SK-N-SH treated with all-trans-retinoic acid at 6 μM for 48 hours (cell line): ENCODE data around the gene DSTYK.

Experiments used
- ATAC-seq: fragments of 200-7000 bp; cut with Tn5 transposase; 3 replicates; pipeline ENCODE4 v1.9.1; 2020; ENCODE audit warnings: mild to moderate bottlenecking, moderate library complexity
- ARNTL ChIP-seq: fragments of 450-650 bp; formaldehyde crosslinking; IDR thresholded peaks from 2 replicates; pipeline ENCODE4 v1.5.0; 2020; ENCODE audit warnings: low read depth, mild to moderate bottlenecking, moderate library complexity, borderline replicate concordance
- BACH2 ChIP-seq: fragments of 250-450 bp; sonication (Bioruptor Pico); IDR thresholded peaks from 2 replicates; pipeline ENCODE4 v1.9.0; 2021; ENCODE audit warnings: mild to moderate bottlenecking, borderline replicate concordance
- ESRRG ChIP-seq: fragments of 250-450 bp; sonication (Bioruptor Pico); IDR thresholded peaks from 2 replicates; pipeline ENCODE4 v1.6.1; 2021; ENCODE audit warnings: mild to moderate bottlenecking
- GLIS3 ChIP-seq: fragments of 250-450 bp; sonication (Bioruptor Pico); IDR thresholded peaks from 2 replicates; pipeline ENCODE4 v1.5.0; 2020; ENCODE audit warnings: mild to moderate bottlenecking, moderate library complexity
- ISL1 ChIP-seq: fragments of 250-450 bp; sonication (Bioruptor Pico); IDR thresholded peaks from 2 replicates; pipeline ENCODE4 v2.1.2; 2022; ENCODE audit warnings: mild to moderate bottlenecking, moderate library complexity
- OSR1 ChIP-seq: fragments of 250-450 bp; sonication (Bioruptor Pico); IDR thresholded peaks from 2 replicates; pipeline ENCODE4 v1.8.0; 2022; ENCODE audit warnings: moderate library complexity, mild to moderate bottlenecking, inconsistent platforms
- PPARA ChIP-seq: fragments of 250-450 bp; sonication (Bioruptor Pico); IDR thresholded peaks from 2 replicates; pipeline ENCODE4 v1.5.0; 2020; ENCODE audit warnings: mild to moderate bottlenecking, borderline replicate concordance
- RARB ChIP-seq: fragments of 250-450 bp; sonication (Bioruptor Pico); IDR thresholded peaks from 2 replicates; pipeline ENCODE4 v1.8.0; 2021; ENCODE audit warnings: mild to moderate bottlenecking, moderate library complexity
- SNAI2 ChIP-seq: fragments of 250-450 bp; sonication (Bioruptor Pico); IDR thresholded peaks from 2 replicates; pipeline ENCODE4 v1.5.0; 2020; ENCODE audit warnings: mild to moderate bottlenecking, moderate library complexity
- TCF4 ChIP-seq: fragments of 250-450 bp; sonication (Bioruptor Pico); IDR thresholded peaks from 2 replicates; pipeline ENCODE4 v1.8.0; 2021; ENCODE audit warnings: mild to moderate bottlenecking, moderate library complexity, borderline replicate concordance
- TOX ChIP-seq: fragments of 250-450 bp; sonication (Bioruptor Pico); IDR thresholded peaks from 2 replicates; pipeline ENCODE4 v1.8.0; 2021; ENCODE audit warnings: mild to moderate bottlenecking, moderate library complexity, borderline replicate concordance
- ZFP30 ChIP-seq: fragments of 450-650 bp; formaldehyde crosslinking; IDR thresholded peaks from 2 replicates; pipeline ENCODE4 v1.5.0; 2022; ENCODE audit warnings: mild to moderate bottlenecking, moderate library complexity
- ZNF565 ChIP-seq: fragments of 450-650 bp; formaldehyde crosslinking; conservative IDR thresholded peaks from 2 replicates; pipeline ENCODE4 v1.5.0; 2020; ENCODE audit warnings: low read depth, mild to moderate bottlenecking, moderate library complexity
- ZNF70 ChIP-seq: fragments of 450-650 bp; formaldehyde crosslinking; IDR thresholded peaks from 2 replicates; pipeline ENCODE4 v1.5.0; 2020; ENCODE audit warnings: mild to moderate bottlenecking, moderate library complexity
- ZNF8 ChIP-seq: fragments of 450-650 bp; formaldehyde crosslinking; IDR thresholded peaks from 2 replicates; pipeline ENCODE4 v1.5.0; 2020; ENCODE audit warnings: mild to moderate bottlenecking, moderate library complexity
- TF ChIP-seq, protein P1 (sequence below): fragments of 250-450 bp; sonication (Bioruptor Pico); IDR thresholded peaks from 2 replicates; pipeline ENCODE4 v1.8.0; 2020; ENCODE audit warnings: mild to moderate bottlenecking, moderate library complexity, borderline replicate concordance
- TF ChIP-seq, protein P2 (sequence below): fragments of 250-450 bp; sonication (Bioruptor Pico); IDR thresholded peaks from 2 replicates; pipeline ENCODE4 v1.5.0; 2020; ENCODE audit warnings: mild to moderate bottlenecking, moderate library complexity
- TF ChIP-seq, protein P3 (sequence below): fragments of 250-450 bp; sonication (Bioruptor Pico); IDR thresholded peaks from 2 replicates; pipeline ENCODE4 v1.5.1; 2020; ENCODE audit warnings: low read depth, mild to moderate bottlenecking, moderate library complexity
- TF ChIP-seq, protein P4 (sequence below): fragments of 250-450 bp; sonication (Bioruptor Pico); IDR thresholded peaks from 2 replicates; pipeline ENCODE4 v1.5.1; 2021; ENCODE audit warnings: mild to moderate bottlenecking, moderate library complexity
- TF ChIP-seq, protein P5 (sequence below): fragments of 250-450 bp; sonication (Bioruptor Pico); IDR thresholded peaks from 2 replicates; pipeline ENCODE4 v1.8.0; 2021; ENCODE audit warnings: low read depth, mild to moderate bottlenecking, moderate library complexity, borderline replicate concordance

DSTYK gene

DNA sequence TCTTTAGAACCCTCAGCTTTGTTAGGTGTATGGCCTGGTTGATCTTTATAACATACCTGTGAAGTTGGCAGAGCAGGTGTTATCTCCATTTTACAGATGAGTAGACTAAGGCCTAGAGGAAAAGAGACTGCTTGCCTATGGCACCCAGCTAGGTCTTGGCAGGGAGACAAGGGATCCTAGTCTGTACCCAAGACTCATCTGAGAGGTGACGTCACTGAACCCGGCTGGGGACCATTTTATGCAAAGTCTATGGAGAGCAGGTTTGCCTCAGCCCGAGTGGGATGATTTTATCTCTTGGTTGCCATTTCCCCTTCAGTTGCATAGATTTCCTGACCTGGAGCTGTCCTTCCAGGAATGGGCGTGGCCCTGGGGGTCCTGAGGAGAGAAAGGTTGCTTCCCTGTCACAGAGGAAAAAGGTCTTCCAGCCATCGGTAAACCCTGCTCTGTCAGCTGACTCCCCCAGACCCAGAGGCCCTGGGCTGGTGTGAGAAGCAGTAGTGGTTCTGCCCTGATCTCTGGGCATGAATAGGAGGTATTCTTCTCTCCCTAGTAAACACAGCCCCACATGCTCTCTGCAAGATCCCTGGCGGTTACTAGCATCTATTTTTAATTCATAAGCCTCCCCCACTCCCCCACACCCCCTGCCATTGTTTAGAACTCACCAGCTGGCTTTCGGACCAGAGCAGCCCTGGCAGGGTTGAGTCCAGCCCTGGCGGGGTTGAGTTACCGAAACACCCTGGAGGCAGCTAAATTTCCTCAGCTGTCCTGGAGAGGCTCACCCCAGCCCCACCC lies 35.8 kb upstream of the DSTYK start:
- no peak for ATAC-seq
- TF ChIP-seq ZNF8 (CRISPR knock-in tag) (no peak), GLIS3 (CRISPR knock-in tag) (no peak), ARNTL (CRISPR knock-in tag) (no peak), BACH2 (CRISPR knock-in tag) (no peak), ZFP30 (CRISPR knock-in tag) (no peak), ZNF70 (no peak), ESRRG (CRISPR knock-in tag) (no peak), OSR1 (CRISPR knock-in tag) (no peak), ISL1 (CRISPR knock-in tag) (no peak), PPARA (CRISPR knock-in tag) (no peak), ZNF565 (CRISPR knock-in tag) (no peak), TCF4 (CRISPR knock-in tag) (no peak), RARB (CRISPR knock-in tag) (no peak), TOX (no peak), SNAI2 (CRISPR knock-in tag) (no peak)
- TF ChIP-seq, protein P1, sequence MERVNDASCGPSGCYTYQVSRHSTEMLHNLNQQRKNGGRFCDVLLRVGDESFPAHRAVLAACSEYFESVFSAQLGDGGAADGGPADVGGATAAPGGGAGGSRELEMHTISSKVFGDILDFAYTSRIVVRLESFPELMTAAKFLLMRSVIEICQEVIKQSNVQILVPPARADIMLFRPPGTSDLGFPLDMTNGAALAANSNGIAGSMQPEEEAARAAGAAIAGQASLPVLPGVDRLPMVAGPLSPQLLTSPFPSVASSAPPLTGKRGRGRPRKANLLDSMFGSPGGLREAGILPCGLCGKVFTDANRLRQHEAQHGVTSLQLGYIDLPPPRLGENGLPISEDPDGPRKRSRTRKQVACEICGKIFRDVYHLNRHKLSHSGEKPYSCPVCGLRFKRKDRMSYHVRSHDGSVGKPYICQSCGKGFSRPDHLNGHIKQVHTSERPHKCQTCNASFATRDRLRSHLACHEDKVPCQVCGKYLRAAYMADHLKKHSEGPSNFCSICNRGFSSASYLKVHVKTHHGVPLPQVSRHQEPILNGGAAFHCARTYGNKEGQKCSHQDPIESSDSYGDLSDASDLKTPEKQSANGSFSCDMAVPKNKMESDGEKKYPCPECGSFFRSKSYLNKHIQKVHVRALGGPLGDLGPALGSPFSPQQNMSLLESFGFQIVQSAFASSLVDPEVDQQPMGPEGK (CRISPR knock-in tag): no peak
- TF ChIP-seq, protein P2, sequence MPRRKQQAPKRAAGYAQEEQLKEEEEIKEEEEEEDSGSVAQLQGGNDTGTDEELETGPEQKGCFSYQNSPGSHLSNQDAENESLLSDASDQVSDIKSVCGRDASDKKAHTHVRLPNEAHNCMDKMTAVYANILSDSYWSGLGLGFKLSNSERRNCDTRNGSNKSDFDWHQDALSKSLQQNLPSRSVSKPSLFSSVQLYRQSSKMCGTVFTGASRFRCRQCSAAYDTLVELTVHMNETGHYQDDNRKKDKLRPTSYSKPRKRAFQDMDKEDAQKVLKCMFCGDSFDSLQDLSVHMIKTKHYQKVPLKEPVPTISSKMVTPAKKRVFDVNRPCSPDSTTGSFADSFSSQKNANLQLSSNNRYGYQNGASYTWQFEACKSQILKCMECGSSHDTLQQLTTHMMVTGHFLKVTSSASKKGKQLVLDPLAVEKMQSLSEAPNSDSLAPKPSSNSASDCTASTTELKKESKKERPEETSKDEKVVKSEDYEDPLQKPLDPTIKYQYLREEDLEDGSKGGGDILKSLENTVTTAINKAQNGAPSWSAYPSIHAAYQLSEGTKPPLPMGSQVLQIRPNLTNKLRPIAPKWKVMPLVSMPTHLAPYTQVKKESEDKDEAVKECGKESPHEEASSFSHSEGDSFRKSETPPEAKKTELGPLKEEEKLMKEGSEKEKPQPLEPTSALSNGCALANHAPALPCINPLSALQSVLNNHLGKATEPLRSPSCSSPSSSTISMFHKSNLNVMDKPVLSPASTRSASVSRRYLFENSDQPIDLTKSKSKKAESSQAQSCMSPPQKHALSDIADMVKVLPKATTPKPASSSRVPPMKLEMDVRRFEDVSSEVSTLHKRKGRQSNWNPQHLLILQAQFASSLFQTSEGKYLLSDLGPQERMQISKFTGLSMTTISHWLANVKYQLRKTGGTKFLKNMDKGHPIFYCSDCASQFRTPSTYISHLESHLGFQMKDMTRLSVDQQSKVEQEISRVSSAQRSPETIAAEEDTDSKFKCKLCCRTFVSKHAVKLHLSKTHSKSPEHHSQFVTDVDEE: no peak
- TF ChIP-seq, protein P3, sequence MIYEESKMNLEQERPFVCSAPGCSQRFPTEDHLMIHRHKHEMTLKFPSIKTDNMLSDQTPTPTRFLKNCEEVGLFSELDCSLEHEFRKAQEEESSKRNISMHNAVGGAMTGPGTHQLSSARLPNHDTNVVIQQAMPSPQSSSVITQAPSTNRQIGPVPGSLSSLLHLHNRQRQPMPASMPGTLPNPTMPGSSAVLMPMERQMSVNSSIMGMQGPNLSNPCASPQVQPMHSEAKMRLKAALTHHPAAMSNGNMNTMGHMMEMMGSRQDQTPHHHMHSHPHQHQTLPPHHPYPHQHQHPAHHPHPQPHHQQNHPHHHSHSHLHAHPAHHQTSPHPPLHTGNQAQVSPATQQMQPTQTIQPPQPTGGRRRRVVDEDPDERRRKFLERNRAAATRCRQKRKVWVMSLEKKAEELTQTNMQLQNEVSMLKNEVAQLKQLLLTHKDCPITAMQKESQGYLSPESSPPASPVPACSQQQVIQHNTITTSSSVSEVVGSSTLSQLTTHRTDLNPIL (CRISPR knock-in tag): no peak
- TF ChIP-seq, protein P4, sequence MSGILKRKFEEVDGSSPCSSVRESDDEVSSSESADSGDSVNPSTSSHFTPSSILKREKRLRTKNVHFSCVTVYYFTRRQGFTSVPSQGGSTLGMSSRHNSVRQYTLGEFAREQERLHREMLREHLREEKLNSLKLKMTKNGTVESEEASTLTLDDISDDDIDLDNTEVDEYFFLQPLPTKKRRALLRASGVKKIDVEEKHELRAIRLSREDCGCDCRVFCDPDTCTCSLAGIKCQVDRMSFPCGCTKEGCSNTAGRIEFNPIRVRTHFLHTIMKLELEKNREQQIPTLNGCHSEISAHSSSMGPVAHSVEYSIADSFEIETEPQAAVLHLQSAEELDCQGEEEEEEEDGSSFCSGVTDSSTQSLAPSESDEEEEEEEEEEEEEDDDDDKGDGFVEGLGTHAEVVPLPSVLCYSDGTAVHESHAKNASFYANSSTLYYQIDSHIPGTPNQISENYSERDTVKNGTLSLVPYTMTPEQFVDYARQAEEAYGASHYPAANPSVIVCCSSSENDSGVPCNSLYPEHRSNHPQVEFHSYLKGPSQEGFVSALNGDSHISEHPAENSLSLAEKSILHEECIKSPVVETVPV (CRISPR knock-in tag): no peak
- TF ChIP-seq, protein P5, sequence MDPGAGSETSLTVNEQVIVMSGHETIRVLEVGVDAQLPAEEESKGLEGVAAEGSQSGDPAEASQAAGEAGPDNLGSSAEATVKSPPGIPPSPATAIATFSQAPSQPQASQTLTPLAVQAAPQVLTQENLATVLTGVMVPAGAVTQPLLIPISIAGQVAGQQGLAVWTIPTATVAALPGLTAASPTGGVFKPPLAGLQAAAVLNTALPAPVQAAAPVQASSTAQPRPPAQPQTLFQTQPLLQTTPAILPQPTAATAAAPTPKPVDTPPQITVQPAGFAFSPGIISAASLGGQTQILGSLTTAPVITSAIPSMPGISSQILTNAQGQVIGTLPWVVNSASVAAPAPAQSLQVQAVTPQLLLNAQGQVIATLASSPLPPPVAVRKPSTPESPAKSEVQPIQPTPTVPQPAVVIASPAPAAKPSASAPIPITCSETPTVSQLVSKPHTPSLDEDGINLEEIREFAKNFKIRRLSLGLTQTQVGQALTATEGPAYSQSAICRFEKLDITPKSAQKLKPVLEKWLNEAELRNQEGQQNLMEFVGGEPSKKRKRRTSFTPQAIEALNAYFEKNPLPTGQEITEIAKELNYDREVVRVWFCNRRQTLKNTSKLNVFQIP (CRISPR knock-in tag): no peak
- TF ChIP-seq, all 23 proteins: peak for 0

DNA sequence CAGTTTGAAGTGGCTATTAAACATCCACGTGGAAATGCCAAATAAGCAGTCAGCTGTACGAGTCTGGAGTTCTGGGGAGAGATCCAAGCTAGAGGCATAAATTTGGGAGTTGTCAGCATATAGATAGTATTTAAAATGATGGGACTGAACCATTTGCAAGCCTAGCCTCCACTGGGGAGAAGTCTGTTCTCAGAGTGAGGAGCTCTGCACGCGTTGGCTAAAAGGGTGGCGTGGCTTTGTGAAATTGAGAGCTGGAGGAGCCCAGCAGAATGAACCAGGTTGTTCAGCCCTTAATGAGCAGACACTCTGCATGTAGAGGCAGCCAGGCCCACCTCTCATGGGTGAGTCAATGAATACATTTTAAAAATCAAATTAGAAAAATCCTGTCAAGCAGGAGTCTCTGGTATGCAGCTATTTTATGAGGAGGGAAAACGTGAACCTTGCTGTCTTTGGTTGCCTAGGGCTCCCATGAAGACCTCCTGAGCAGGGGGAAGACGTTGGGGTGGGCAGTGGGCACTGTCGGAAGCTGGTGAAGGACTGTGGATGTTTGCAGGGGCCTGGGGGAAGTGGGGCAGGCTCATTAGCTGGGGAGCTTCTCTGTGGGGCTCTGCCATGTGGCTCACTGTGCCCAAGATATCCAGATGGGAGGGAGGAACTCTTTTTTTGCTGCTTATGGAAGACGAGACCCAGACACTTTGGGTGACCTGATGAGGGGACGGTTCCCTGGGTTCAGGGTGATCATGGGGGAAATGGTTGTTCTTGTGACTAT lies 35.0 kb upstream of the DSTYK start:
- ATAC-seq: no peak
- TF ChIP-seq TCF4 (CRISPR knock-in tag): no peak
- no peak for TF ChIP-seq BACH2 (CRISPR knock-in tag)
- TF ChIP-seq, protein P3 (CRISPR knock-in tag): no peak
- TF ChIP-seq, protein P4 (CRISPR knock-in tag): no peak
- no peak for TF ChIP-seq ZFP30 (CRISPR knock-in tag)
- TF ChIP-seq, protein P5 (CRISPR knock-in tag): no peak
- no peak for TF ChIP-seq SNAI2 (CRISPR knock-in tag)
- no peak for TF ChIP-seq ZNF565 (CRISPR knock-in tag)
- TF ChIP-seq ZNF8 (CRISPR knock-in tag): no peak
